GM12872 (cell line): ENCODE results near the gene GCG.

Source experiments
- CTCF ChIP-seq: IDR thresholded peaks from 3 replicates; pipeline ENCODE4 v1.5.1; 2011; ENCODE audit warnings: low read depth, mild to moderate bottlenecking, low read length, moderate library complexity; ENCODE audit not compliant: insufficient read depth

The GCG gene

GRCh38 chr2:162152147-162152546, at the start of gene GCG:
GCG (minus strand) TSS chr2:162152247; CDS start chr2:162149178, 3,069 bp downstream.
- TF ChIP-seq CTCF: no peak

DNA sequence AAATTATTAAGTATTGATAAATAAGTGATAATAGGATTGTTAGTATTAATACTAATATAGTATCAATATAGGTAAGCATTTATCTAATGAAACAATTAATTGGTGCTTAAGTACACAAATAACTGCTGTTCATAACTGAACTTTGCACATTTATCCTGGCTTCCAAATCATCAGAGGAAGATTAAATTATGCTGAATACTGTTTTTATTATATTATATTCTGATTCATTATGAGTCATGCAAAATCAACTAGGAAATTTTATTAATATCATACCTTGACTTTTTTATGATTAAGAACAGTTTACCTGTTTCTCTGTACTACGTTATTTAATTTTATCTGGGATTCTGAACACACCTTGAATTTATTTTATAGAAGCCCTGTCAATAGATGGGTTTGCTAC, 48.6 kb upstream of the GCG start:
- TF ChIP-seq CTCF: no peak

DNA sequence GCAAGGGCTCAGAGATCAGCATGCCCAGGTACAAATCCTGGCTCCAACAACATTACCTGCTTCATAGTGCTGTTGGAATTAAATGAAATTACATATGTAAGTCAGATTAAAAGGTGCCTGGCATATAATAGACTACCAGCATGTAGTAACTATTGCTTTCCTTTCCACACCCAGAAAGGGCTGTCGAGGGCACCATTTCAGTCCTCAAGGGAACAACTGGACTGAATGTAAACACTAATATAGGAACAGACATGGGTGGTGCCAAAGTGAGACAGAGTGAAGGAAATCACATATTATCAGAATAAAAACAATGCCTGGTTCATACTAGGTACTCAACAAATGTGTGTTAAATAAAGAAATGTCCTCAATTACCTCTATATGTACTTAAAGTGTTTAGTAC, 47.9 kb upstream of the GCG start:
- no peak for TF ChIP-seq CTCF

DNA sequence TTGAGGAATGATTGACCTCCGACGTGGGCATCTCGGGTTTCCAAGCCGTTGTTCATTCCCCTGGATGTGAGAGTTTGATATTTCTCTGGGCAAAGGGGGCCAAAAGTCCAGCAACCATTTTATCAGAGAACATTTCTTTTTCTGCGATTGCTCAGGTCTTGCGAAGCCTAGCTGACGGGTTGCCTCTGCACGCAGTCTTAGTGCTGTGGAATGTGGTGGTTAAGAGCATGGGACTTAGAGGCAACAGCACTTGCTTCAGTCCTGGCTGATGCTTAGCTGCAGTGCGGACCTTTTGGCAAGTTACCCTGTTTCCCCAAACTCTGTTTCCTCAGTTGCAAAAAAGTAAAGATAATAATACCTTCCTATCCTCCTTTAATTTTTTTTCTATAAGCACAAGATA, 46.2 kb upstream of the GCG start:
- no peak for TF ChIP-seq CTCF

- no peak for TF ChIP-seq CTCF
Observed at GRCh38 chr2:162197069-162197825, 45.2 kb upstream of the GCG start.

GRCh38 chr2:162196638-162197037, 44.6 kb upstream of the GCG start:
- TF ChIP-seq CTCF: no peak

DNA sequence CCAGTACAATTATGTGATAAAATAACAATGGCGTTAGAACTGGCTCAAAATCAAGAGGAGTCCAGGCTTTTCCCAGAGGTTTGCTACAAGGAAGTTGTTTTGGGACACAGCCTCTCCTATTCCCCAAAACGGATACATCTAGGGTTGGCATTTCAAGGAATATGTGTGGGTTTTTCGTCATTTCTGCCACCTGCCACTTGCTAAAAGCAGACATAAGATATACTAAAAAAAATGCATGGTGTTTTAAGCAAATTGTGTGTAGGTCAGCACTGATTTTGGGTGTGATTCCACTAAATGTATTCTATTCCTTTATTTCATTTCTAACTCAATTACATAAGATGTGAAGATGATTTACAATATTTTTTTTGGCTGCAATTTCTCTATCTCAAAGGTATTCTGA, 36.4 kb upstream of the GCG start:
- no peak for TF ChIP-seq CTCF
